ENCODE data around the gene HS3ST4.

HS3ST4 gene

DNA sequence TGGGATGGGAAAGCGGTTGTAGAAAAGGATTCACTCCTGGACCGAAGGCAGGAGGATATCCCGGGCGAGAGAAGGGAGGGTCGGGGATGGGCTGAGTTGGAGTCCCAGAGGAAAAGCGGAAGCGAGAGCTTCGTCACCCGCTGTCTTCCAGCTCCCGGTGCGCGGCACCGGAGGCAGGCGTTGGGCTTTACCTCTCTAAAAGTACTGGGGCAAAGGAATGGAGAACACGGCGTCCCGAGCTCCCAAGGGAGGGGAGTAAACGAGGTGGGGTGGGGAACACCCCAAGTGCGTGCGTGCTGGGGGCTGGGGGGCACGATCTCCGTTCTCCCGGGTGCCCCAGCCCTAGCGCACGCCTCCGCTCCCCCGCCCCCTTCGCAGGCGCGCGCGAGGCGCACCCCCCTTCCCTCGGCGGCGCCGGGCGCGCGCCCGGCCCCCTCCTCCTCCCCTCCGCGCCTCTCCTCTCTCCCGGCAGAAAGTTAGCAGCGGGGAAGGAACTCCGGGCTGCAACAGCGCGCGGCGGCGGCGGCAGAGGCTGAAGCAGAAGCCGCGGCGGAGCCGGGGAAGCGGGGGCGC, at the start of gene HS3ST4:
TSS of gene HS3ST4 (plus strand) at position 441 of the 573 bp plus-strand sequence.
- DNase-seq (ENCODE audit: low read depth): no peak

DNA sequence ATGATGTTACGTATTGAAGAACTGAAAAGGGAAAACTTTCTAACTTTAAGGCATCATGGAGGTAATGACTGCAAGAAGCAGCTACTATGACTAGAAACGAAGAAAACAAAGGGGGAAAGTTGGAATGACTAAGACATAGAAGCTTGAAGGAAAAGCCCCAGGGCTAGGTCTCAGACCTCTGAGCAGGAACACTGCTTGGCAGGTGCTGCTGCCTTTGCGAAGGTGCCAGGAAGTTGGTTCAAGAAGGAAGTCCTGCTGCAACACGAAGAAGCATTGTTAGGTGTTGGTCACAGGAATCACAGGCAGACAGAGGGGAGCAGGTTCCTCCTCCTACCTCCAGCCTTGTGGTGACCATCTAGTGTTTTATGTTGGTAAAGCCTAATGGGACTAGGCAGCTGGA, 48.1 kb upstream of the HS3ST4 start:
- DNase-seq (ENCODE audit: low read depth): no peak

DNA sequence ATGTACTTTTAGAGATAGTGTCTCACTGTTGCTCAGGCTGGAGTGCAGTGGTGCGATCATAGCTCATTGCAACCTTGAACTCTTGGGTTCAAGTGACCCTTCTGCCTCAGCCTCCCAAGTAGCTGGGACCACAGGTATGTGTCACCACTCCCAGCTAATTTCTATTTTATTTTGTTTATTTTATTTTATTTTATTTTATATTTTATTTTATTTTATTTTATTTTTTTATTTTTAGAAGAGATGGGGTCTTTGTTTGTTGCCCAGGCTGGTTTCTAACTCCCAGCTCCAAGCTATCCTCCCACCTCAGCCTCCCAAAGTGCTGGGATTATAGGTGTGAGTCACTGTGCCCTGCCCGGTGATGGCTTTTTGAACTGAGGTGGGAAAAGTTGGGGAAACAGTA, 35.1 kb upstream of the HS3ST4 start:
- DNase-seq (ENCODE audit: low read depth): no peak

DNA sequence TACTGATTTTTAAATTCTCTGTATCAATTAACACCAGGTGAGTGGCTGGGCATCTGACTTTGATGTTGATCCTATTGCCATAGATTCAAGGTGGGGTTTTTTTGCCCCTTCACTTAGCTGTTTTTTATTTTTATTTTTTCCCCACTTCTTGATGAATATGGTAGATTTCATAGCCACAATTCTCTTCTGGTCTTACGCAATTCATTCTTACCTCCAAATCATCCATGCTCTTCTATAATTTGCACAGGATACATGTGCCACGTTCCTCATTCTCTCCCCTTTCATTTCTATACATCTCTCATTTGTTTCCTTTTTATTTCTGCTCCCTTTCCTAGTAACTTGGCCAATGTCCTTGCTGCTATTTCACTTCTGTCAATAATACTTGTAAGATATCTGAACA, 14.9 kb upstream of the HS3ST4 start:
- DNase-seq (ENCODE audit: low read depth): no peak

DNA sequence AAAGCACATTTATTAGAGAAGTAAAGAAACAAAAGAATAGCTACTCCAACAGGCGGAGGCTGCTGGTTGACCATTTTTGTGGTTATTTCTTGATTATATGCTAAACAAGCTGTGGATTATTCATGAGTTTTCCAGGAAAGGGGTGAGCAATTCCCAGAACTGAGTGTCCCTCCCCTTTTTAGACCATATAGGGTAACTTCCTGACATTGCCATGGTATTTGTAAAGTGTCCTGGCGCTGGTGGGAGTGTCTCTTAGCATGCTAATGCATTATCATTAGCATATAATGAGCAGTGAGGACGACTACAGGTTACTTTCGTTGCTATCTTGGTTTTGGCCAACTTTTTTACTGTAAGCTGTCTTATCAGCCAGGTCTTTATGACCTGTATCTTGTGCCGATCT, 12.2 kb upstream of the HS3ST4 start:
- DNase-seq (ENCODE audit: low read depth): no peak

DNA sequence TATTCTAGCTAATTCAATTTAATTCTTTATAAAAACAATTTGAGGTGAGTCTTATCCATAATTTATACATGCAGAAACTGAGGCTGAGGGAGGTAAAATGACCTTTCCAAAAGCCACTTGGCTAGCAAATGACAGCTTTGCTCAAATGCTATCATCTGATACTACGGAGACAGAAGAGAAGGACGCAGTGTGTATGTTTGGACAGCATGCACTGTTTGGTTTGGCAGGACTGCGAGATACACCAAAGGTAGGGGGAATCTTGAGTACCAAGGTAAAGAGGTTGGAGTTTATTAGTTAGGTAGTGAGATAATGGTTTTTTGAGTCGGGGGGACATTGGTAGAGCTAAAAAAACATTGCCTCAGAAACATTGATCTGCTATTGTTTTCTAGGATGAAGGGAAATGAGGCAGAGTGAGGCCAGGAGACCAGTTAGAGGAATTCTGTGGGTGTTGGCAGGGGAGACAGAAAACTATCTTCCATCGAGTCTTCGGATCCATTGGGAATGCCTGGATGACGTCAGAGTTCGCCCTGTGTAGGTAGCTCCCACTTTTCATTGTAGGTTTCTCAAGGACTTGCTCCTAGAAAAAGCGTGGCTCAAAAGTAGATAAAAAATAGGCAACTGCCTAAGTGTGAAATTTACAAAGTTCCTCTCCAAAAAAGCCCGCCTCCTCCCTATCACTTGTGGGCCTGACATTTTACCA, 2.5 kb upstream of the HS3ST4 start:
- no peak for DNase-seq (ENCODE audit: low read depth)

DNA sequence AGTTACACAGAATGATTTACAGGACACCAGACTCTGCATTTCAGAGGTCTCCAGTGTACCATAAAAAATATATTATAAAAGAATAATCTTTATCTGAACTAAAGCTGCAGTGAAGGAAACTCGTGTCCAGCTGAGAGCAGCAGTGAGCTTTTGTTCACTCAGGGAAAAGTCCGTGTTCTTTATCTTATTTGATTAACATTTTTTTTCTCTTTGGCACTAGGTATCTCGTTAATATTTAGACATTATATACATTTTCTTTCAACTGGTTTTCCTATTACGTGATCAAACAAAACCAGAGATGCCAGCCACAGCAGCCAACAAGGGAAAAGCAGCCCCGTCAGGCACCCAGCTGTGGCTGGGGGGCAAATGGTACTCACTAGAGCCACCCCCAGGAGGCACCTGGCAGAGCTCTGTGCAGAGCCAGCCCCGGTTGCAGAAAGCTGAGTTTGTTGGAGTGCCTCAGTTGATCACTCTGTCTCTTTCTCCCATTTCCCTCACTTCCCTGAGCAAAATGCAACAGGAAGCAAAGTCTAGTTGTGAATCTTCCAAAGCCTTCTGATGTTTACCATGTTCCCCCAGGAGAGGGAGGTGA, 1.1 kb upstream of the HS3ST4 start:
- no peak for DNase-seq (ENCODE audit: low read depth)

DNA sequence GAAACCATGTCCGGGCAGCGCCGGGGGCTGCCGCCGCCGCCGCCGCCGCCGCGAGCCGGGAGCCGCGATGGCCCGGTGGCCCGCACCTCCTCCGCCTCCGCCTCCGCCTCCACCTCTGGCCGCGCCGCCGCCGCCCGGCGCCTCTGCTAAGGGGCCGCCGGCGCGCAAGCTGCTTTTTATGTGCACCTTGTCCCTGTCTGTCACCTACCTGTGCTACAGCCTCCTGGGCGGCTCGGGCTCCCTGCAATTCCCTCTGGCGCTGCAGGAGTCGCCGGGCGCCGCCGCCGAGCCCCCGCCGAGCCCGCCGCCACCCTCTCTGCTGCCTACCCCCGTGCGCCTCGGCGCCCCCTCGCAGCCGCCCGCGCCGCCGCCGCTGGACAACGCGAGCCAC, 587 bp downstream of the HS3ST4 start:
- no peak for DNase-seq (ENCODE audit: low read depth)

DNA sequence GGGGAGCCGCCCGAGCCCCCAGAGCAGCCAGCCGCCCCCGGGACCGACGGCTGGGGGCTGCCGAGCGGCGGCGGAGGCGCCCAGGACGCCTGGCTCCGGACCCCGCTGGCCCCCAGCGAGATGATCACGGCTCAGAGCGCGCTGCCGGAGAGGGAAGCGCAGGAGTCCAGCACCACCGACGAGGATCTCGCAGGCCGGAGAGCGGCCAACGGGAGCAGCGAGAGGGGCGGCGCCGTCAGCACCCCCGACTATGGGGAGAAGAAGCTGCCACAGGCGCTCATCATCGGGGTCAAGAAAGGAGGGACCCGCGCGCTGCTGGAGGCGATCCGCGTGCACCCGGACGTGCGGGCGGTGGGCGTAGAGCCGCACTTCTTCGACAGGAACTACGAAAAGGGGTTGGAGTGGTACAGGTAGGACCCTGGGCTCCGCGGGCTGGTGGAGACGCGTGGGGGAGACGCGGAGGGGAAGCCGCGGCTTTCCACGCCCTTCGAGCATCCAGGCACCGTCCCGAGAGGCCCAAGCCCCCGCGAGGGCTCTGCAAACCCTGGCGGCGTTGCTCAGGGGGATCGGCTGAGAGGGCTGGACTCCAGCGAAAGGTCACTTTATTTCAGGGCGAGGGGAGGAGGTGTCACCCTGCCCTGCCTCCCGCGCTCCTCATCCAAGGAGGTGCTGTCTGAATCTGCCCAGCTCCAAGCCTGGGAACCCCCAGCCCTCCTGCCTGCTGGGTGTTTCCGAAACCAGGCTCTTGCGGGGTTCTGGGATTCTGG, 1.2 kb downstream of the HS3ST4 start:
- DNase-seq (ENCODE audit: low read depth): no peak

DNA sequence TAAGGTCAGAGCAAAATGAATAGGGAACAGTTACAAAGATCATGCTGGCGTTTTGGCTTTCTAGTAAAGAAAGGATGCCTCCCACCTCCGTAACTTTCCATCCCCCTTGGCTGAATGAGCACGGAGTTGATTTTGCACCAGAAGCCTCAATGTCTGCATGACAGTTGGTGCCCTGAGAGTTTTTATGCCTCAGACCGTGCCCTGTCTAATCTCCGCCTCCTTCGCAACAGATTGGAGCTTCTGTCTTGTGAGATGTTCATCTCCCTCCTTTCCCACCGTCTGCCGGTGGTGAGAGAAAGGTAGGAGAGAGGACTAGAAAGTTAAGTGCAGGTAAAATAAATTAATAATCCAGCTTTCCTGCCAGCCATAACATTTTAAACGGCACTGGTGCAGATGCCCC, 1.9 kb downstream of the HS3ST4 start:
- DNase-seq (ENCODE audit: low read depth): no peak

DNA sequence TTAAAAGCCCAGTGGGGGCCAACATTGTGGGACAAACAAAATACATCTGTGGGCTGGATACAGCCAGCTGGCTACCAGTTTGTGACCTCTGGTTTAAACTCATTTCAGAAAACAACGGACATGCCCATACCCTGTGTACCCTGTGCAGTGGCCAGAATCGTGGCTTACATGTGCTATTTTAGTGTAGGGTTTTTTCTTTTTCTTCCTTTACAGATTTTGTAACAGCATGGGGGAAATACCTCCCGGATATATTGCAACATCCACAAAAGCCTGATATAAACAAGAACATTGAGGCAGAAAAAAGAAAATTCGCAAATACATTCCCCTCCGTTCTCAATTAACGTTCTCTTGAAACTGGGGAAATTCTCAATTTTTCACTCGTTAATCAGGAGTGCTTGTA, 7.3 kb downstream of the HS3ST4 start:
- DNase-seq (ENCODE audit: low read depth): no peak

DNA sequence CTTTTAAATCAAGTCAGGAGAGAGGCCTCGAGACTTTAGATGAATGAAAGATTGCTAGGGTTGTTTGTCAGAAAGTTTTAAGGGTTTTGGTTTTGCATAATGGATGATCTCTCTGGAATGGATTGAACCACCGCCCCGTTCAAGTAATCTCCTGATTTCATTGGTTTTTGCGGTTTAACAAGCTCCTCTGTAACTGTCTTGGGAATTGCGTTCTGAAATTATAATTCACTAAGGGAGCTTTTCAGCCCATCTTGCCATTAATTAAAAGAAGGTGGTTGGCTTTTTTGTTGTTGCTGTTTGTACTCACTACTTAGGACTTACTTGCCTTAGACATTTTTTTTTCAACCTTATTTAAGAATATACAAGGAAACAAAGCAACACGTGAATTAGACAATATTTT, 8.8 kb downstream of the HS3ST4 start:
- DNase-seq (ENCODE audit: low read depth): no peak

DNA sequence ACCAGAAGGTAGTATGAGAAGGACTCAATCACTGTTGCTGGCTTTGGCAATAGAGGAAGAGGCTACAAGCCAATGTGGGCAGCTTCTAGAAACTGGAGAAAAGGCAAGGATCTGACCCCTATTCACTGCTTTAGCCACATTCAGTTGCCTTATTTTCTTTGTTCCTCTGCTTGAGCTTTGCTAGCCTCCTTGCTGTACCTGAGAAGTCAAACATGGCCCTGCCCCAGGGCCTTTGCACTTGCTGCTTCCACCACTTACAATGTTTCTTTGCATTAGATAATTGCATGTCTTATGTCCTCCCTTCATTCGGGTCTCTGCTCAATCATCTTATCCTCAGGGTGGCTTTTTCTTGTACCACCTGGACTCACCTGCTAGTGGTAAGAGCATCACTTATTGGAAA, 15.8 kb downstream of the HS3ST4 start:
- DNase-seq (ENCODE audit: low read depth): no peak

DNA sequence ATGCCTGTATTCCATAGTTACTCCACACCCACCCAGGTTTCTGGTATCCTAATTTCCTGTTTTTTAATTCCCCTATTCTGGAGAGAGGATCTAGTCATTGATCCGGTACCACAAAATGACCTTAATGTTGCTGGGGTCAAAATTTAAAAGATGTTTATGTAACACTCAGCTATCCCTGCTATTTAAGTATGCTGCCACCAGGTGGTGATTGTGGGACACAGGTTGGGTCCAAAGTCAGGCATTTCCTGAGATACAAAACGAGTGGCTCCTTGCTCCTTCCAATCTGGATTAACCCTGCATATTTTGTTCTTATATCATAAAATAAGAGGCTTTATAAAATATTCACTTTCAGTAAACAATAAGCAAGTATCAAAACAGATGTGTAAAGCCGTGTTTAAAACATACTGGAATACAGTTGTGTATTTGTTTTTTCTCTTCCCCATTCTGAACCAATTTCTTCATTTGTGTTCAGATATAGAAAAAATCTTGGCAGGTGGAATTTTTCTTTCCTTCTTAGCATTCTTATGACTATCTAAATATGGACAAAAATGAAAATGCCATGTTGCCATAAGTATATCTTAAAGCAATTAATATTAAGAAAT, 16.3 kb downstream of the HS3ST4 start:
- no peak for DNase-seq (ENCODE audit: low read depth)

DNA sequence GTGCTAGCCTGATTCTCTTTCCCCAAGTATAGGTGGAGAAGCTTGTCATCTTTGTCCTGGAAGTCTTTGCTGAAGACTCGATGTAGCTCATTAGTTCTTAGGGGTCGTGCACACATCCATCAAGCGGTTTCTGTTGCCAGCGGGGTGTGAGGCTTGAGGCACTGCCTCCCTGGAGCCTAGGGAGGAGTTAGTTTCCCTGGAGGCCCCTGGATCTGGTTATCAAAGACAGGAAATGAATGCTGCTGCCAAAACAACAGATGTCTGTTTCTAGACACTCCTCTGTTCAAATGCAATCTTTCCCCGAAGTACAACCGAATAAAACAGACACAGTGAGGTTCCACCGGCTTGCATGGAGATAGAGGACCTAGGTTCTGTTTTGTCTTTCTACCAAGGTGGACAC, 17.5 kb downstream of the HS3ST4 start:
- DNase-seq (ENCODE audit: low read depth): no peak

DNA sequence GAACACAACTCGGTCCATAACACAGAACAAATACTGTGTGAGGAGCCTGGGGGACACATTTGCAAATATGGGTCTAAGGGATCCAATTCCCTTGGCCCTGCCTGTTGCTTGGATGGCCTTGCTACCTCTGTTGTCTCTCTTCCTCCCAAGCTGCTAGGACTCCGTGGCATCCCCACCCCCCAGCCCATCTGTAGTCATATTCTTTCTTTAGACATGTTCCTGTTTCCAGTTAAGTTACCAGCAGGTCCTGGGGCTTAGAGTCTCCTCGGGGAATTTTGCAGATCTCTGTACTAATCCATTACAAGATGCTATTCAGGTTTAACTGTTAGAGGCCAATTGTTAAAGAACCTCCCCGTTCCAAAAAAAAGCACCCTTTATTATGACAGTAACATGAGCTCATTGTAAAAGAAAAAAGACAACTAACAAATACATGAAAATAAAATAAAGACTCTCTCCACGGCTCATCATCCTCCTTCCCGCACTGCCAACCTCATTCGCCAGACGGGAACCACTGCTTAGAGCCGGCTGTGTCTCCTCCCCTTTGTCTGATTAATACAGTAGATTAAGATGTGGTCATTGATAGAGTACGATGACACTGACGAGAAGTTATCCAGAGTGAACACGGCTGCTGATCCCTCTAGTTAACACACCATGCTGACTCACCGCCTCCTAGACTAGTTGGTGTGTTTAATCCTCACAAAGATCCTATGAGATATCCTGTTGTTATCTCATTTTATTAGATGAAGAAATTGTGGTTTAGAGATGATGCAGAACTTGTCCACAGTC, 22.2 kb downstream of the HS3ST4 start:
- DNase-seq (ENCODE audit: low read depth): no peak

DNA sequence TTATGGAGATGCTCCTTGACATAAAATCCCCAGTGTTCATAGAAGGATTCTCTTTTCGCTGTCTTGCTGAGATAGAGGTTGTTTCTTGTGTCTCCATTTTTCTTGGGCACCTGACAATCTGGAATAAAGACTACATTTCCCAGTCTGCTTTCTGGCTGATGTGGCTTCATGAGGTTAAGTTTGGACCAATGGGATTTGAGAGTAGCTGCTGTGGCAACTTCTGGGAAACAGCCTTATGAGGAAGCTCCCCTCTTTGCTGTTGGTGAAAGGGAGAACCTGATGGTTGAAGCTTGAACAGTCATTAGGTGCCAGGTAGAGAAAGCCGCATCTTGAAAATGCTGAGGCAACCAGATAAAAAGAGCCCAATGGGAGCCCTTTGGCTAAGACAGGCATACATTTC, 24.4 kb downstream of the HS3ST4 start:
- DNase-seq (ENCODE audit: low read depth): no peak

DNA sequence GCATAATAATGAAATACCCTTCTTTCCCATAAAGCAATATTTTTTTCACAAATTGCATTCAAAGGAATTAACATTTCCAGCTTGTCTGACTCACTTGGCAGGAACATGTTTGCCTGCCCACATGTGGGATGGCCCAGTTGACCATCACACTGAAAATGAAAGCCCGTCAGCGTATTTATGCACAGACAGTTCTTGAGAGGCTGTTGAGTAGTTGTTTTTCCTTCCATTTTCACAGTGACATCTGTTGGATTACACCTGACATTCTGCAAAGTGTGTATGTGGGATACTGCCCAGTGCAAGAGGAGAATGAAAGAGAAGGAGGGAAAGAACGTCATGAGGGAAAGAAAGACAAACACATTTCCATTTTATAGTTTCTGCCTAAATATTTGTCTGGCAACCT, 29.7 kb downstream of the HS3ST4 start:
- DNase-seq (ENCODE audit: low read depth): no peak

DNA sequence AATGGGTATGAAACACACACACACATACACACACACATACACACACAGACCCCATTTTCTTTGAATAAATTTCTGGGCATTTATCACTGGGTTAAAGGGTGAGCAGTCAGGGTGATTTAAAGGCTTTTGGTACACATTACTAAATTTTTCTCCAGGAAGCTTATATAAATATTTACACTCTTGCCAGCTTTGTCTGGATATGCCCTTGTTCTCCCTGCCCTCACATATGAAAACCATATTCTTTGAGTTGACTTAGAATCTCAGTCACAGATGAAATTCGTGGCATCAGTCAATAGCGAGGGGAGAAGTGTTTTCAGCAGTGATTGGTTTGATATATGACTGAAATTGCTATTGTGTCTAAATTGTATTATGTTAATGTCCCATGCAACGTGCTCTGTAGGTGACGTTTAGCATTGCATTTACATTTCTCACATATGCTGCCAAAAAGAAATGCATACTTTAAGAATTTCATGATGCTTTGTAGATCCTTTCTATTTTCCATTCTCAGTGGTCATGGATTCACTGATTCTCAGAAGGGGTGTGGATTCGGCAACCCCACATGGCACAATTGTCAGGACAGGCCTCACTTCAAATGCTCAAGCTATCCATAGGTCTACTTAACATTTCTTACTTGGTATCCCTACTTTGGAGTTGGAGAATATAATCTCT, 34.8 kb downstream of the HS3ST4 start:
- no peak for DNase-seq (ENCODE audit: low read depth)

DNA sequence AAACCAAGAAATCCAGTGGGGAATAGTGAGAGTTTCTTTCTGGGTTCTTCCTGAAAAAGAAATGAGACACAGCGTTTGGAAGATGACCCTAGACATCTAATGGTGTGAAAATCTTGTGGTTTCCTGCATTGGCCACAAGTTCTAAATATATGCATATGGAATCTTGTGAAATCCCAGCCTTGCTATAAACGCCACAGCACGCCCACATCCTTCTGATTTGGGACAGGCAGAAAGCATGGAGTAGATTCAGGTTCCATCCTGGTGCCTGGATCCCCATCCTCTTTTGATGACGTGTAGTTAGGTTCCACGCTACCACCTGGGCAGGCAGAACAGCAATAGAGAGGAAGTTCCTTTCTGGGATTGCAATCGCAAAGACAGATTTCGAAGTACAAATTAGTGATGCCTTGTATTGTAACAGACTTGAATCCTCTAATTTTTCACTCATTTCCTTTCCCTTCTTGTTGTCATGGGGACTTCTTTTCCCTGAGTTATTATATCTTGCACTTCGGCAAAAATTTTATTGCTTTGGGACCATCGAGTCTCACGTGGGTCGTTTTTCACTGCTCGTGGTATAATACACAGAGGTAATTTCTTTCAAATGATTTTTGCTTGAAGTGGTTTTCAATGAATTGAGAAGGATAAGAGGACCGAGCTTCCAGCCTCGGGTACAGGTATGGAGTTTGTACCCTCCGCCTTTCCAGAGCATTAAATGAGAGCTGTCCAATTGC, 37.6 kb downstream of the HS3ST4 start:
- no peak for DNase-seq (ENCODE audit: low read depth)

DNA sequence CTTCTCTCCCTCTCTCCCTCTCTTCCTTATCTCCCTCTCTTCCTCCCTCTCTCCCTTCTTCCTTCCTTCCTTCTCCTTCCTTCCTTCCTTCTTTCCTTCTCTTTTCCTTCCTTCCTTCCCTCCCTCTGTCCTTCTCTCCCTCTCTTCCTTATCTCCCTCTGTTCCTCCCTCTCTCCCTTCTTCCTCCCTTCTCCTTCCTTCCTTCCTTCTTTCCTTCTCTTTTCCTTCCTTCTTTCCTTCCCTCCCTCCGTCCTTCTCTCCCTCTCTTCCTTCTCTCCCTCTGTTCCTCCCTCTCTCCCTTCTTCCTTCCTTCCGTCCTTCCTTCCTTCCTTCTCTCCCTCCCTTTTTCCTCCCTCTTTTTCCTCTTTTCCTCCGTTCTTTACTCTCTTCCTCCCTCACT, 38.6 kb downstream of the HS3ST4 start:
- DNase-seq (ENCODE audit: low read depth): no peak
